ENCODE data around the gene CCDC9B. TPM values are rescaled to one million over a fixed set of nuclear protein-coding genes. Genes with fewer than 3 reads are reported as not detected.

The CCDC9B gene
- total RNA-seq, 2 donors from 2014 or later = 1.6 to 2.8 TPM

DNA sequence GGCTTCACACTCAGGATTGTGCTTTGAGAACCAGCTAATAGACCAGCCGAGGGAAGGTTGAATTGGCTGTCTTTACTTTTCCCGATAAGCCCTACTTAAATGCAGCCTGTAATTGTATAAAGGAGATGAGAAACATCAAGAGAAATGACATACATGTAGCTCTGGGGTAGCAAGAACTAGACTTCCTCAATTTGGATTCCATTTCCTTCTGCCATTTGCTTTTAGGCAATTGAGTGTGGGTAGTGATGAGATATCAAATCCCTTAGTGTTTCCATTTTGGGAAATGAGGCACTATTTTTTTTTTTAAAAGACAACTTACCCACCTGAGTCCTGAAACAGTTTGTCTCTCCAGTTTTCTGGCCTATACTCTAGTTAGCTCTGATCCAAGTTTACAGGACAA lies 15.0 kb downstream of the CCDC9B start:
- Mint-ChIP-seq H3K27ac (no peak overlapping the region), H3K9me3 (no peaks in the 10 kb centered on the region), H3K36me3 (peaks cover 5 to 6% of the 10 kb centered on the region in 2 donors)
- no peak for DNase-seq (ENCODE audit: low spot score in 2 of 2)
- ATAC-seq = no peak

- H3K36me3 Mint-ChIP-seq = peaks cover 5 to 6% of the 10 kb centered on the region in 2 donors
- DNase-seq (ENCODE audit: low spot score in 2 of 2) = no peak
- H3K9me3 Mint-ChIP-seq = no peaks in the 10 kb centered on the region
- no peak for ATAC-seq
- H3K27ac Mint-ChIP-seq = no peak overlapping the region
Measured at GRCh38 chr15:40325188-40325587, 15.6 kb downstream of the CCDC9B start.

- peak; percentile 3 to 21 for ATAC-seq
- no peak for DNase-seq (ENCODE audit: low spot score in 2 of 2)
- Mint-ChIP-seq H3K27ac (no peak overlapping the region), H3K36me3 (peaks cover 5 to 6% of the 10 kb centered on the region in 2 donors), H3K9me3 (no peaks in the 10 kb centered on the region)
Measured at GRCh38 chr15:40323953-40324937, 16.5 kb downstream of the CCDC9B start.

DNA sequence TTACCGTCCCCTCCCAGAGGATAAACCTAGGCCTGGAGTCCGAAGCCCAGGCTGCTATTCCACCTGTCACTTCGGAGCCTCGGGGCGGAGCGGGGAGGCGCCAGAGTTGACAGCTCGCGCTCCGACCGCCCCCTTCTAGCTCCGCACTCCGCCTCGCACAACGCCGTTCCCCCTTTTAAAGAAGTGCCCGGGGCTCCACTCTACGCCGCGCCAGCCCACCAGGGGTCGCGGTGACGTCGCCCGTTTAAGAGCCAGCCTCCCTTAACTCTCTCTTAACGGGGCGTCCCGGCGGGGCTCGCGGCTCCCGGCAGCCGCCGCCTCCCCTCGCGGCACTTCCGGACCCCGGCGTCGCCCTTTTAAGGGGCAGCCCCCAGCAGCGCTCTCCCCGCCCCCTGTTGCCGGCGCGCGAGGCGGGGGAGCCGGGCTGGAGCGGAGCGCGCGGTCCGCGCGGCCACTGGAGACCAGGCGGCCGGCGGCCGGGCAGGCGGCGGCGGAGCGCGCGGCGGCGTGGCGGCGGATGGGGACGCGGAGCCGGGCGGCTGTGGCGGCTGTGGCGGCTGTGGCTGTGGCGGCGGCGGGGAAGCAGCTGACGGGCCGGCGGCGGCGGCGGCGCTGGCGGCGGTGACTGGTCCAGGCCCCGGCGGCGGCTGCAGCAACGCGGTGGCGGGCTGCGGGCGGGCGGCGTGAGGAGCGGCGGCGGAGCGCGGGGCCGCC lies 17.3 kb downstream of the CCDC9B start, which contains the start of gene INAFM2:
Gene INAFM2 (plus strand): TSS at position 454 of the 714 bp plus-strand sequence. CDS start 364 bp downstream, outside the sequence.
- DNase-seq (ENCODE audit: low spot score in 2 of 2) (peak; percentile 79 to 88), ATAC-seq (peak; percentile 80 to 94)
- H3K36me3 Mint-ChIP-seq = peaks cover 5 to 6% of the 10 kb centered on the region in 2 donors
- no peak within 1 kb of the TSS for H3K27ac Mint-ChIP-seq
- no peaks in the 10 kb centered on the region for H3K9me3 Mint-ChIP-seq

DNA sequence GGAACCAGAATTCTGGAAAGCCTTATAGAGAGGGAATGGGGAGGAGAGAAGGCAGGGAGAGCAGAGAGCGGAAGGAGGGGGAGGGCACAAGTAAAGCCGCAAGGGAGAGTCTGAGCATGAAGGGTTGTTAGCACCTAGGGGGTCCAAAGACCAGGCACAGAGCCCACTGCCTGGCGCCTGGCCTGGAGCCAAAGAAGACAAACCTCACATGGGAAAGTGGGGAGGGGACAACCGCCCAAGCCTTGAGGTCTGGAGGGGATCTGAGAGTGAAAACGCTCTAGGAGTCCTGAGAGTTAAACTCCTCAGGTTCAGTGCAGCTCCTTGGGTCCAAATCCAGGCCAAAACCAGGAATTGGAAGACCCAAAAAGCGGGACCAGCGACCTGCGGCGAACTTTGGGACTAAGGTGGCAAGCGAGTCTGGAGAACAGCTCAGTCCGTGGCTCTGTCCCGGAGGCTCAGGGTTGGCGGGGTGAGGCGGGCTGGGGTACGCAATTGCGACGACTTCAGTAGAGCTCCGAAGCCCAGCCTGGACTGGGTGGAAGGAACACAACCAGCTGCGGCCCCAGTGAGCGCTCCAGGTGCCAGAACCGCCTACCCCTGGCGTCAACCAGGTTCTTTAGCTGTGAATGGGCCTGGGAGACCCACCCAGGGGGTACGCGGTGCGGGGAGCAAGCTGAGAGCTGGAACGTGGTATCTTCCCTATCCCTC lies 18.1 kb downstream of the CCDC9B start:
- no peak for ATAC-seq
- DNase-seq (ENCODE audit: low spot score in 2 of 2) = no peak
- Mint-ChIP-seq H3K27ac (no peak overlapping the region), H3K9me3 (no peaks in the 10 kb centered on the region), H3K36me3 (peaks cover 5 to 6% of the 10 kb centered on the region in 2 donors)

GRCh38 chr15:40320931-40321371 lies 19.8 kb downstream of the CCDC9B start:
- H3K9me3 Mint-ChIP-seq = no peaks in the 10 kb centered on the region
- DNase-seq (ENCODE audit: low spot score in 2 of 2) = no peak
- peak; percentile 19 to 33 for ATAC-seq
- H3K36me3 Mint-ChIP-seq = peaks cover 5 to 6% of the 10 kb centered on the region in 2 donors
- H3K27ac Mint-ChIP-seq = no peak overlapping the region

DNA sequence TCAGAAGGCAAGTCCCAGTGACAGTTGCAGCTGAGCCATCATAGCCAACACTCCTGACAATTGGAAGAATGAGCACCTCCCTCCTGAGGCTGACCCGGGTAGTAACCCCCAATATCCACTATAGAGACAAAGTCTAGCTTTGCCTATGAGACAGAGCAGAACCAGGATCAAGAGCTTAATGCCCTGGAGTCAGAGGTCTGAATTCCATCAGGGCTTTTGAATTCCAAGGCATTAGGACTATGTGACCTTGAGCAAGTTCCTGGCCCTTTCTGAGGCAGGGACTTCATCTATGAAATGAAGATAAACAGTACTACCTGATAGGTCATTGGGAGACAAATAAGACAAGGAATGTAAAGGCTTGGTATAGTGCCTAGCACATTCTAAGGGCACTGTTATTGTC lies 20.3 kb downstream of the CCDC9B start:
- Mint-ChIP-seq H3K36me3 (peaks cover 5% of the 10 kb centered on the region in 2 donors), H3K27ac (no peak overlapping the region)
- no peak for DNase-seq (ENCODE audit: low spot score in 2 of 2)

DNA sequence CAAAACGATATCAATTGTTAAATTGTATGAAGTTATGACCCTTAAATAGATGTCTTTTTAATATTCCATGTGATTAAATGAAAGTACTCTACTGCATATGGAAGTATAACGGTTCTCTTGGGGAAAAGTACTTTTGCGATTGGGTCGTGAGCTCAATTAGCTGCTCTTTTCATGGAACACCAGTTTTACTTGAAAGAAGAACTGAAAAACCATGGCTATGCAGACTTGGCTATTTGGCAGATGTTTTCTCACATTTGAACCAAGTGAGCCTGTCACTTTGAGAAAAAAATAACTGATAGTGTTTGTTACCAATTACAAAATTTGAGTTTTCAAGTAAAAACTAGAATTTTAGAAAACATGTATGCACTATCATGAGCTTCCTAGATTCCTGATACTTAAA lies 23.2 kb downstream of the CCDC9B start:
- no peaks in the 10 kb centered on the region for H3K36me3 Mint-ChIP-seq
- ATAC-seq = no peak
- no peak overlapping the region for H3K27ac Mint-ChIP-seq

More for the DNA sequence above, 20.3 kb downstream of the CCDC9B start:
- ATAC-seq = no peak
- H3K9me3 Mint-ChIP-seq = no peaks in the 10 kb centered on the region

DNA sequence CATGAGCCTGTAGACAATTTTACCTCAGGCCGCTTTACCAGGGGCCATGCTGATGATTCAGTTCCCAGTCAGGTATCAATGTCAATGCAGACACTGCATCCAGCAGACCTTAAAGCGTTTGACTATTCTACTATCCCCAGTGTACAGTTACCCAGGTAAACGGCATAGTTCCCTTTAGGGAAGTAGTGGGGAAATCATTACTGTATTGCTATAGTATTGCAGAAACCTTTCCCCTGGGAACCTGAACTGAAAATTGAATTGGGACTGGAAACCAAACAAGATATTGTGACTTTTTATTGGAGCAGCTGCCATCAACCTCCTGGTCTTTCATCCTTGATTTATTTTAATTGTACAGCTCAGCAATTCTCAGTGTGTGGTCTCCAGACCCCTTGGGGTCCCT lies 23.8 kb downstream of the CCDC9B start:
- Mint-ChIP-seq H3K27ac (no peak overlapping the region), H3K36me3 (no peaks in the 10 kb centered on the region), H3K9me3 (no peaks in the 10 kb centered on the region)
- DNase-seq (ENCODE audit: low spot score in 2 of 2) (no peak), ATAC-seq (no peak)

More for the DNA sequence above, 23.2 kb downstream of the CCDC9B start:
- no peaks in the 10 kb centered on the region for H3K9me3 Mint-ChIP-seq
- DNase-seq (ENCODE audit: low spot score in 2 of 2) = no peak

- H3K36me3 Mint-ChIP-seq = no peaks in the 10 kb centered on the region
- no peaks in the 10 kb centered on the region for H3K9me3 Mint-ChIP-seq
- H3K27ac Mint-ChIP-seq = peak overlapping the region in 1 of 2 donors; percentile 16
- no peak for DNase-seq (ENCODE audit: low spot score in 2 of 2)
- ATAC-seq = no peak
Measured at GRCh38 chr15:40314723-40315276, 25.9 kb downstream of the CCDC9B start.

DNA sequence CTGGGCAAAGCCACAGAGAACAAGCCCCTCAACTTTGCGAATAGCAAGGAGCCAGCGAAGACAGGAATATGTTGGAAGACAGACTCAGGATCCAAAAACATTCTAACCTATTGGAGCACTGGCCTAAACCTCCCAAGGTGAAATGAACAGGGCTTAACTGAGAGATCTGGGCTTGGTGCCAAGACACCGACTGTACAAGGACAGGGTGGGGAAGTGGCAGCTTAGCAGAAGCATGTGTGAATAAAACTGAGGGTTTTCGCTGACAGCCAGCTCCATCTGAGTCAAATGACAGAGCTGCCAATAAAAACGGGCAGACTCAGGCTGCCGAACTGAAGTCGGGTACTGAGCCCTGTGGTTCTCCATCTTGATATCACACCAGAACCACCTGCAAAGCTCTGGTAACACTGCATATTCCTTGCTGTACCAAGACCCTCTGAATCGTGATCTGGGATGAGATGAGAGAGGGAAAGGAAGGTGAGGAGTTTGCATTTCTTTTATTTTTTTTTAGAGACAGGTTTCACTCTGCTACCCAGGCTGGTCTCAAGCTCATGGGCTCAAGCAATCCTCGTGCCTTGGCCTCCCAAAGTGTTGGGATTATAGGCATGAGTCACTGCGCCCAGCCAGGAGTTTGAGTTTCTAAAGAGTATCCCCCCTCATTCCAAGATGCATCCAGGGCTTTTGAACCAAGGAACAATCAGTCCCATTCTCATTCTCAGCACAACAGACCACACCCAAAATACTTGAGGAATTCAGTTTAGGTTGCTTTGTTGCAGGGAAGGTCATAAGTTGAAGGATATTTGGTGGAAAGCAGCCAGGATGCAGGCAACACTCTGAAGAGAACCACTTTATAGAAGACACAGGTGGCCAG lies 27.0 kb downstream of the CCDC9B start:
- ATAC-seq = no peak
- Mint-ChIP-seq H3K36me3 (no peaks in the 10 kb centered on the region), H3K27ac (no peak overlapping the region), H3K9me3 (no peaks in the 10 kb centered on the region)
- DNase-seq (ENCODE audit: low spot score in 2 of 2) = no peak

GRCh38 chr15:40312370-40313158 lies 28.2 kb downstream of the CCDC9B start:
- Mint-ChIP-seq H3K27ac (no peak overlapping the region), H3K9me3 (no peaks in the 10 kb centered on the region), H3K36me3 (no peaks in the 10 kb centered on the region)
- ATAC-seq = no peak
- no peak for DNase-seq (ENCODE audit: low spot score in 2 of 2)

DNA sequence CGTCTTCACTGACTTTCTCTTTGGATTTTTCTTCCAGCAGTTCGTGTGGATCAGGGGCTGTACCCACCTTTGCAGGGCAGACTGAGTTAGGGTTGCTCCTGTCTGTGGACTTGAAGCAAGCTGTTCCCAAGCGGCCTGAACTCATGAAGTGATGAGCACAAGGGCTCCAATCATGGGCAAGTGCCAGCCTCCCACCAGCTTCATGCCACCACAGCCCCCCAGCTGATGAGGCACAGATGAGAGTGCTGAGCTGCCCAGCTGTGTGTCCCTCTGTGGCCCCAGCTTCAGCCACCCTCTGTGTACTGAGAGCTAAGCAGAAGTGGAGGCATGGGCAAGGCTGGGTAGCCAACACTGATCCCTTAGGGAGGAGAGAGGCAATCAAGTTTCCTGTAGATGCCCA lies 29.7 kb downstream of the CCDC9B start:
- no peaks in the 10 kb centered on the region for H3K9me3 Mint-ChIP-seq
- ATAC-seq (no peak), DNase-seq (ENCODE audit: low spot score in 2 of 2) (no peak)
- H3K27ac Mint-ChIP-seq = no peak overlapping the region
- H3K36me3 Mint-ChIP-seq = no peaks in the 10 kb centered on the region

- ATAC-seq (peak; percentile 36 to 37), DNase-seq (ENCODE audit: low spot score in 2 of 2) (peak; percentile 72)
- Mint-ChIP-seq H3K9me3 (no peaks in the 10 kb centered on the region), H3K27ac (peak overlapping the region; percentile 87 to 88), H3K36me3 (no peaks in the 10 kb centered on the region)
Measured at GRCh38 chr15:40310001-40310959, 30.5 kb downstream of the CCDC9B start.

Measured in activated naive CD4-positive, alpha-beta T cell treated with anti-CD3 and anti-CD28 coated beads, Interleukin-2, amount 50 U/mL, for 72 hours (primary cell).